Superior temporal gyrus (tissue), 1 donor: ENCODE measurements around the gene SS18.

Experiments used
- DNase-seq: peaks from one replicate; pipeline ENCODE4 v3.0.0-alpha.2; 2016; ENCODE audit errors: extremely low spot score

The SS18 gene

GRCh38 chr18:26002375-26002910 is 88.0 kb downstream of the SS18 start:
- no peak for DNase-seq

GRCh38 chr18:25998461-25998860 is 92.0 kb downstream of the SS18 start:
- DNase-seq, result no peak

- no peak for DNase-seq
Observed at GRCh38 chr18:25992566-25992965, 97.8 kb downstream of the SS18 start.

GRCh38 chr18:25990473-25990872 is 99.9 kb downstream of the SS18 start:
- DNase-seq, result no peak

GRCh38 chr18:25985707-25986394 is 104.6 kb downstream of the SS18 start:
- DNase-seq, result no peak

- DNase-seq, result no peak
Observed at GRCh38 chr18:25983730-25984129, 106.7 kb downstream of the SS18 start.

GRCh38 chr18:25982961-25983360 is 107.5 kb downstream of the SS18 start:
- DNase-seq, result no peak

- no peak for DNase-seq
Observed at GRCh38 chr18:25982153-25982552, 108.3 kb downstream of the SS18 start.

- DNase-seq, result no peak
Observed at GRCh38 chr18:25979369-25980040, 110.9 kb downstream of the SS18 start.

GRCh38 chr18:25976554-25976953 is 113.9 kb downstream of the SS18 start:
- no peak for DNase-seq

- DNase-seq, result no peak
Observed at GRCh38 chr18:25974630-25975077, 115.8 kb downstream of the SS18 start.
